WTC11 (cell line): Measurements from ENCODE around the gene BLM. TPM values are rescaled to one million over a fixed set of nuclear protein-coding genes. Genes with fewer than 3 reads are reported as not detected.
A peak's percentile ranks its signal among the peaks of the same experiment; 100 is the strongest.

ENCODE experiments used
- ATAC-seq: fragments of 200-7000 bp; cut with Tn5 transposase; 2 replicates; pipeline ENCODE4 v1.10.0; 2021; ENCODE audit warnings: mild to moderate bottlenecking, moderate library complexity
- CTCF ChIA-PET: fragments of 300-600 bp; sonication (Branson Sonifier 250); formaldehyde crosslinking; loops from one replicate; lab custom pipeline; 2021; ENCODE audit warnings: antibody characterized with exemption; lab: Charles Lee
- POLR2A ChIA-PET: fragments of 350-600 bp; sonication (Branson Sonifier 250); formaldehyde crosslinking; loops from one replicate; lab custom pipeline; 2021; ENCODE audit warnings: antibody characterized with exemption; lab: Charles Lee
- DNase-seq: peaks from one replicate; pipeline ENCODE4 v3.0.0; 2021; ENCODE audit warnings: low spot score
- H3K27ac Mint-ChIP-seq: 2 replicates; pipeline ENCODE4 v1.8.0; 2021; ENCODE audit warnings: mixed read lengths
- H3K27me3 Mint-ChIP-seq: 2 replicates; pipeline ENCODE4 v1.8.0; 2021; ENCODE audit warnings: low read depth, mild to moderate bottlenecking, moderate library complexity, mixed read lengths
- H3K36me3 Mint-ChIP-seq: 2 replicates; pipeline ENCODE4 v1.8.0; 2021; ENCODE audit warnings: mixed read lengths
- H3K4me1 Mint-ChIP-seq: 2 replicates; pipeline ENCODE4 v1.8.0; 2022; ENCODE audit warnings: mixed read lengths
- H3K4me3 Mint-ChIP-seq: 2 replicates; pipeline ENCODE4 v1.8.0; 2021; ENCODE audit warnings: mild to moderate bottlenecking, moderate library complexity, mixed read lengths
- H3K9me3 Mint-ChIP-seq: 2 replicates; pipeline ENCODE4 v1.8.0; 2021; ENCODE audit warnings: mixed read lengths
- ATF1 ChIP-seq: sonication (generic); formaldehyde crosslinking; IDR thresholded peaks from 2 replicates; pipeline ENCODE4 v1.8.1; 2023; ENCODE audit warnings: mild to moderate bottlenecking, moderate library complexity, missing genetic modification reagents
- CREM ChIP-seq: sonication (generic); formaldehyde crosslinking; IDR thresholded peaks from 2 replicates; pipeline ENCODE4 v1.8.1; 2022; ENCODE audit warnings: mild to moderate bottlenecking, missing genetic modification reagents, moderate library complexity
- CTCF ChIP-seq: fragments of 200-600 bp; IDR thresholded peaks from 2 replicates; pipeline ENCODE4 v1.8.0; 2022; ENCODE audit warnings: antibody characterized with exemption
- E2F5 ChIP-seq: sonication (generic); formaldehyde crosslinking; IDR thresholded peaks from 2 replicates; pipeline ENCODE4 v1.8.1; 2022; ENCODE audit warnings: mild to moderate bottlenecking, moderate library complexity, missing genetic modification reagents
- EMX1 ChIP-seq: fragments of 250-450 bp; sonication (Bioruptor Pico); IDR thresholded peaks from 2 replicates; pipeline ENCODE4 v1.8.0; 2021; ENCODE audit warnings: mild to moderate bottlenecking
- ESRRA ChIP-seq: sonication (generic); formaldehyde crosslinking; IDR thresholded peaks from 2 replicates; pipeline ENCODE4 v1.8.1; 2022; ENCODE audit warnings: mild to moderate bottlenecking, missing genetic modification reagents, borderline replicate concordance
- FOXJ3 ChIP-seq: sonication (generic); formaldehyde crosslinking; IDR thresholded peaks from 2 replicates; pipeline ENCODE4 v1.9.0; 2021; ENCODE audit warnings: missing genetic modification reagents, mild to moderate bottlenecking, borderline replicate concordance
- FOXP1 ChIP-seq: sonication (generic); formaldehyde crosslinking; IDR thresholded peaks from 2 replicates; pipeline ENCODE4 v1.8.0; 2022; ENCODE audit warnings: missing genetic modification reagents, mild to moderate bottlenecking, moderate library complexity, borderline replicate concordance
- GABPB1 ChIP-seq: sonication (generic); formaldehyde crosslinking; IDR thresholded peaks from 2 replicates; pipeline ENCODE4 v1.8.1; 2023; ENCODE audit warnings: mild to moderate bottlenecking, missing genetic modification reagents
- GTF2I ChIP-seq: fragments of 250-450 bp; sonication (Bioruptor Pico); conservative IDR thresholded peaks from 2 replicates; pipeline ENCODE4 v1.4.0; 2021; ENCODE audit warnings: mild to moderate bottlenecking
- HMGXB4 ChIP-seq: sonication (generic); formaldehyde crosslinking; IDR thresholded peaks from 2 replicates; pipeline ENCODE4 v1.8.1; 2023; ENCODE audit warnings: mild to moderate bottlenecking, moderate library complexity, missing genetic modification reagents
- IRF1 ChIP-seq: sonication (generic); formaldehyde crosslinking; IDR thresholded peaks from 2 replicates; pipeline ENCODE4 v1.8.0; 2023; ENCODE audit warnings: missing genetic modification reagents
- NFATC4 ChIP-seq: fragments of 250-450 bp; sonication (Bioruptor Pico); IDR thresholded peaks from 2 replicates; pipeline ENCODE4 v1.9.0; 2021; ENCODE audit warnings: mild to moderate bottlenecking
- NR1H2 ChIP-seq: sonication (generic); formaldehyde crosslinking; IDR thresholded peaks from 2 replicates; pipeline ENCODE4 v1.9.0; 2021; ENCODE audit warnings: mild to moderate bottlenecking, moderate library complexity, missing genetic modification reagents
- PRDM15 ChIP-seq: sonication (generic); formaldehyde crosslinking; IDR thresholded peaks from 2 replicates; pipeline ENCODE4 v1.8.0; 2022; ENCODE audit warnings: missing genetic modification reagents
- PRRX2 ChIP-seq: fragments of 250-450 bp; sonication (Bioruptor Pico); IDR thresholded peaks from 2 replicates; pipeline ENCODE4 v1.8.0; 2021; ENCODE audit warnings: mild to moderate bottlenecking
- RELA ChIP-seq: sonication (generic); formaldehyde crosslinking; IDR thresholded peaks from 2 replicates; pipeline ENCODE4 v1.8.1; 2022; ENCODE audit warnings: missing genetic modification reagents, mild to moderate bottlenecking, borderline replicate concordance
- SOX15 ChIP-seq: fragments of 250-450 bp; sonication (Bioruptor Pico); IDR thresholded peaks from 2 replicates; pipeline ENCODE4 v1.9.0; 2021; ENCODE audit warnings: mild to moderate bottlenecking
- TCF7 ChIP-seq: sonication (generic); formaldehyde crosslinking; IDR thresholded peaks from 2 replicates; pipeline ENCODE4 v1.8.0; 2022; ENCODE audit warnings: mild to moderate bottlenecking, low read depth, missing genetic modification reagents, moderate library complexity
- TEAD1 ChIP-seq: sonication (generic); formaldehyde crosslinking; IDR thresholded peaks from 2 replicates; pipeline ENCODE4 v1.8.0; 2022; ENCODE audit warnings: mild to moderate bottlenecking, missing genetic modification reagents
- TP53 ChIP-seq: sonication (generic); formaldehyde crosslinking; IDR thresholded peaks from 2 replicates; pipeline ENCODE4 v1.8.1; 2023; ENCODE audit warnings: mild to moderate bottlenecking, missing genetic modification reagents
- USF2 ChIP-seq: sonication (generic); formaldehyde crosslinking; IDR thresholded peaks from 2 replicates; pipeline ENCODE4 v1.8.1; 2023; ENCODE audit warnings: mild to moderate bottlenecking, missing genetic modification reagents, moderate library complexity
- ZNF121 ChIP-seq: sonication (generic); formaldehyde crosslinking; IDR thresholded peaks from 2 replicates; pipeline ENCODE4 v1.8.0; 2023; ENCODE audit warnings: missing genetic modification reagents
- ZNF232 ChIP-seq: sonication (generic); formaldehyde crosslinking; IDR thresholded peaks from 2 replicates; pipeline ENCODE4 v1.8.0; 2022; ENCODE audit warnings: mild to moderate bottlenecking, missing genetic modification reagents
- ZNF317 ChIP-seq: sonication (generic); formaldehyde crosslinking; IDR thresholded peaks from 2 replicates; pipeline ENCODE4 v1.8.1; 2023; ENCODE audit warnings: low read depth, mild to moderate bottlenecking, moderate library complexity, missing genetic modification reagents, borderline replicate concordance
- ZNF416 ChIP-seq: fragments of 250-450 bp; sonication (Bioruptor Pico); IDR thresholded peaks from 2 replicates; pipeline ENCODE4 v1.9.0; 2021; ENCODE audit warnings: mild to moderate bottlenecking, inconsistent platforms
- total RNA-seq: library from RNA; stranded (reverse); gene quantifications from 3 replicates; pipeline ENCODE4 v1.2.3, GENCODE V29; 2021

BLM gene
- total RNA-seq, 1 experiment from 2014 or later = 40.5 TPM

- DNase-seq = no peak
- Mint-ChIP-seq H3K27ac (no peak overlapping the region; the same call in 1 of the 2 replicates), H3K4me3 (no peak overlapping the region), H3K36me3 (peaks cover 25% of the 10 kb centered on the region), H3K4me1 (no peaks in the 10 kb centered on the region), H3K9me3 (0 out of 2 replicates have a peak, but pooled peaks cover 4% of the 10 kb centered on the region), H3K27me3 (no peaks in the 10 kb centered on the region)
- CTCF ChIA-PET = no interaction called here
- no peak for ATAC-seq
- POLR2A ChIA-PET = no interaction called here
- TF ChIP-seq TEAD1 (CRISPR knock-in tag) (no peak), PRDM15 (no peak), NFATC4 (CRISPR knock-in tag) (no peak), ATF1 (no peak), ZNF416 (CRISPR knock-in tag) (no peak), ZNF232 (CRISPR knock-in tag) (no peak), GABPB1 (no peak), USF2 (no peak), IRF1 (no peak), RELA (CRISPR knock-in tag) (no peak), SOX15 (CRISPR knock-in tag) (no peak), CREM (no peak)
Measured at GRCh38 chr15:90729261-90729660, 12.1 kb downstream of the BLM start.

- H3K9me3 Mint-ChIP-seq = 0 out of 2 replicates have a peak, but pooled peaks cover 4% of the 10 kb centered on the region
- DNase-seq = no peak
- CTCF ChIA-PET = no interaction called here
- H3K4me1 Mint-ChIP-seq = no peaks in the 10 kb centered on the region
- peak overlapping the region; percentile 21; the same call in 1 of the 2 replicates for H3K27ac Mint-ChIP-seq
- ATAC-seq = no peak
- POLR2A ChIA-PET = no interaction called here
- H3K27me3 Mint-ChIP-seq = no peaks in the 10 kb centered on the region
- TF ChIP-seq TP53 (CRISPR knock-in tag) (no peak), PRRX2 (CRISPR knock-in tag) (no peak), NR1H2 (CRISPR knock-in tag) (no peak), EMX1 (no peak), FOXJ3 (CRISPR knock-in tag) (no peak), NFATC4 (CRISPR knock-in tag) (no peak), GTF2I (no peak)
- H3K36me3 Mint-ChIP-seq = peaks cover 17% of the 10 kb centered on the region
- no peak overlapping the region for H3K4me3 Mint-ChIP-seq
Measured at GRCh38 chr15:90730290-90730689, 13.1 kb downstream of the BLM start.

- H3K27ac Mint-ChIP-seq = no peak overlapping the region
- ATAC-seq (no peak), DNase-seq (no peak)
- ChIA-PET POLR2A (no interaction called here), CTCF (no interaction called here)
- H3K4me3 Mint-ChIP-seq = no peak overlapping the region
- H3K4me1 Mint-ChIP-seq = no peaks in the 10 kb centered on the region
- peaks cover 11% of the 10 kb centered on the region; the same call in 1 of the 2 replicates for H3K36me3 Mint-ChIP-seq
- peaks cover 10% of the 10 kb centered on the region; the same call in 1 of the 2 replicates for H3K9me3 Mint-ChIP-seq
- no peaks in the 10 kb centered on the region for H3K27me3 Mint-ChIP-seq
- TF ChIP-seq ZNF121 (no peak), CTCF (no peak), HMGXB4 (CRISPR knock-in tag) (no peak), TCF7 (CRISPR knock-in tag) (no peak), FOXP1 (CRISPR knock-in tag) (no peak), E2F5 (CRISPR knock-in tag) (no peak), ESRRA (no peak), ZNF317 (no peak)
Measured at GRCh38 chr15:90735923-90736322, 18.8 kb downstream of the BLM start.
